Heart left ventricle (tissue), 13 donors: ENCODE measurements around the gene VEZT.
"Not testable (repeated sequence)": the region's sequence is repeated elsewhere in the genome, so short reads cannot be mapped to it uniquely, and the experiment has no call there.

Experiments
- POLR2A ChIP-seq, 2 donors: fragments of 450-650 bp; IDR thresholded peaks; one replicate each; pipeline ENCODE4 v1.6.1; 2017; ENCODE audit warnings: antibody characterized with exemption in 2 of 2, mild to moderate bottlenecking in 2 of 2, moderate library complexity in 2 of 2
- TF ChIP-seq, protein P1 (sequence below), 12 donors: fragments of 200-600 bp; sonication (generic) in 4 of 12; IDR thresholded peaks; one replicate each; pipeline versions ENCODE4 v1.5.0 to v1.8.0; 2018 to 2022; ENCODE audit warnings: antibody characterized with exemption in 12 of 12, mild to moderate bottlenecking in 5 of 12
- donor health status: ischemic (EF 13 %, LVEDD 7.1; RV severe dilation, severe dysfunction).
- donor health status: DM: no; HTN: yes; CAD: no.
- donor health status: DM: no; HTN: no; CAD: no.
- donor health status: ischemic (EF 25% LVEDD 6.9; RV normal size, moderate dysfunction).
- donor health status: ischemic (EF 25% LVEDD 5.7; RV mildly dilated, moderate dysfunction).
- donor health status: ischemic (EF 35%, LVEDD 5.7; RV mildly dilated, moderate dysfunction).
- donor health status: nonischemic (EF 11% LVEDD 7.7; RV severe dilation, severe dysfunction).
- donor health status: DM: yes; HTN: yes; CAD: no.
- donor health status: PGD.
- donor health status: ischemic (EF 29% LVEDD 5.4; RV normal size, mild dysfunction).
- donor health status: nonischemic (EF 23%, LVEDD 6.1; RV moderate dilation, normal function).

DNA sequence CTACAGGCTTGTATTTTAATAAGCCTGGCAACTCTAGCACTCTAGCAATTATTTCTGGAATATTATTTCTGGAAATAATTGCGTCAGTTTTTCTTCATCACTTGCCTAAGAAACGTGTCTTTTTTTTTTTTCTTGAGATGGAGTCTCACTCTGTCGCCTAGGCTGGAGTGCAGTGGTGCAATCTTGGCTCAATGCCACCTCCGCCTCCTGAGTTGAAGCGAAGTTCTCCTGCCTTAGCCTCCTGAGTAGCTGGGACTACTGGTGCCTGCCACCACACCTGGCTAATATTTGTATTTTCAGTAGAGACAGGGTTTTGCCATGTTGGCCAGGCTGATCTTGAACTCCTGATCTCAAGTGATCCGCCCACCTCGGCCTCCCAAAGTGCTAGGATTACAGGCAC, 106.6 kb downstream of the VEZT start:
- TF ChIP-seq POLR2A (IDR thresholded peaks at IDR 0.05): not testable (repeated sequence)
- TF ChIP-seq, protein P1, sequence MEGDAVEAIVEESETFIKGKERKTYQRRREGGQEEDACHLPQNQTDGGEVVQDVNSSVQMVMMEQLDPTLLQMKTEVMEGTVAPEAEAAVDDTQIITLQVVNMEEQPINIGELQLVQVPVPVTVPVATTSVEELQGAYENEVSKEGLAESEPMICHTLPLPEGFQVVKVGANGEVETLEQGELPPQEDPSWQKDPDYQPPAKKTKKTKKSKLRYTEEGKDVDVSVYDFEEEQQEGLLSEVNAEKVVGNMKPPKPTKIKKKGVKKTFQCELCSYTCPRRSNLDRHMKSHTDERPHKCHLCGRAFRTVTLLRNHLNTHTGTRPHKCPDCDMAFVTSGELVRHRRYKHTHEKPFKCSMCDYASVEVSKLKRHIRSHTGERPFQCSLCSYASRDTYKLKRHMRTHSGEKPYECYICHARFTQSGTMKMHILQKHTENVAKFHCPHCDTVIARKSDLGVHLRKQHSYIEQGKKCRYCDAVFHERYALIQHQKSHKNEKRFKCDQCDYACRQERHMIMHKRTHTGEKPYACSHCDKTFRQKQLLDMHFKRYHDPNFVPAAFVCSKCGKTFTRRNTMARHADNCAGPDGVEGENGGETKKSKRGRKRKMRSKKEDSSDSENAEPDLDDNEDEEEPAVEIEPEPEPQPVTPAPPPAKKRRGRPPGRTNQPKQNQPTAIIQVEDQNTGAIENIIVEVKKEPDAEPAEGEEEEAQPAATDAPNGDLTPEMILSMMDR (IDR thresholded peaks at IDR 0.05): not testable (repeated sequence)
